Forelimb muscle (tissue), 1 donor: ENCODE data around the gene NOTUM. TPM values are rescaled to one million over a fixed set of nuclear protein-coding genes. Genes with fewer than 3 reads are reported as not detected.
"Not testable (repeated sequence)": the region's sequence is repeated elsewhere in the genome, so short reads cannot be mapped to it uniquely, and the experiment has no call there.

Experiments used
- DNase-seq: peaks from one replicate; pipeline ENCODE4 v3.0.0-alpha.2; 2013; ENCODE audit warnings: low read depth
- polyA plus RNA-seq: library from polyadenylated mRNA; unstranded; fragments of 120-200 nt; gene quantifications from one replicate; pipeline ENCODE4 v1.2.1, GENCODE V29; 2013; ENCODE audit not compliant: insufficient read length

NOTUM gene
- polyA plus RNA-seq, 1 donor: 4.9 TPM

GRCh38 chr17:81958633-81959342 is 2.2 kb downstream of the NOTUM start:
- DNase-seq: no peak

- DNase-seq: no peak
Observed at GRCh38 chr17:81957691-81958432, 3.1 kb downstream of the NOTUM start.

- DNase-seq: no peak
Observed at GRCh38 chr17:81956607-81957589, 4.1 kb downstream of the NOTUM start.

DNA sequence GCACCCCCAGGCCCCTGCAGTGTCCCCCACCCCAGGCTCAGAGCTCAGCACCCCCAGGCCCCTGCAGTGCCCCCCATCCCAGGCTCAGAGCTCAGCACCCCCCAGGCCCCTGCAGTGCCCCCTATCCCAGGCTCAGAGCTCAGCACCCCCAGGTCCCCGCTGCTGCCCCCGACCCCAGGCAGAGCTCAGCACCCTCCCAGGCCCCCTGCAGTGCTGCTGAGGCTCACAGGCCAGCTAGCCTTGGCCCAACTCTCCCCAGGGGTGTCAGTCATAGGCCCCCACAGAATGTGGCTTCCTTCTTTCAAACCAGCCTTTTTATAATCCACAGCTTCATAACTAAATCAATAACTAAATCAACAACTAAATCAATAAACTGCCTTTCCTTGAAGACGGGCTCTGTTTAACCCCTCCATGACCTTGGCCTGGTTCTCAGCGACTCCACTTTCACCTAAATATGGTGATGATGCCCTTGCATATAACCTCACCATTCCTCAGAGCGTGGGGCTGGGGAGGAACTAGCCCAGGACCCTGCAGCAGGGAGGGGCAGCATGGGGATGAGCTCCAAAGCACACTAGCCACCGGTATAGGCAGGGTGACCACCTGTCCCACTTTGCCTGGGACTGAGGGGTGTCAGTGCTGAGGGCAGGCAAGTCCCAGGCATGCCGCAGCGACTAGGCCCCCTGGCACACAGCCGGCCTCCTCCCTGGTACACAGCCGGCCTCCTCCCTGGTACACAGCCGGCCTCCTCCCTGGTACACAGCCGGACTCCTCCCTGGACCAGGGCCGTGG is 5.0 kb downstream of the NOTUM start:
- no peak for DNase-seq

- no peak for DNase-seq
Observed at GRCh38 chr17:81955058-81955681, 5.8 kb downstream of the NOTUM start.

DNA sequence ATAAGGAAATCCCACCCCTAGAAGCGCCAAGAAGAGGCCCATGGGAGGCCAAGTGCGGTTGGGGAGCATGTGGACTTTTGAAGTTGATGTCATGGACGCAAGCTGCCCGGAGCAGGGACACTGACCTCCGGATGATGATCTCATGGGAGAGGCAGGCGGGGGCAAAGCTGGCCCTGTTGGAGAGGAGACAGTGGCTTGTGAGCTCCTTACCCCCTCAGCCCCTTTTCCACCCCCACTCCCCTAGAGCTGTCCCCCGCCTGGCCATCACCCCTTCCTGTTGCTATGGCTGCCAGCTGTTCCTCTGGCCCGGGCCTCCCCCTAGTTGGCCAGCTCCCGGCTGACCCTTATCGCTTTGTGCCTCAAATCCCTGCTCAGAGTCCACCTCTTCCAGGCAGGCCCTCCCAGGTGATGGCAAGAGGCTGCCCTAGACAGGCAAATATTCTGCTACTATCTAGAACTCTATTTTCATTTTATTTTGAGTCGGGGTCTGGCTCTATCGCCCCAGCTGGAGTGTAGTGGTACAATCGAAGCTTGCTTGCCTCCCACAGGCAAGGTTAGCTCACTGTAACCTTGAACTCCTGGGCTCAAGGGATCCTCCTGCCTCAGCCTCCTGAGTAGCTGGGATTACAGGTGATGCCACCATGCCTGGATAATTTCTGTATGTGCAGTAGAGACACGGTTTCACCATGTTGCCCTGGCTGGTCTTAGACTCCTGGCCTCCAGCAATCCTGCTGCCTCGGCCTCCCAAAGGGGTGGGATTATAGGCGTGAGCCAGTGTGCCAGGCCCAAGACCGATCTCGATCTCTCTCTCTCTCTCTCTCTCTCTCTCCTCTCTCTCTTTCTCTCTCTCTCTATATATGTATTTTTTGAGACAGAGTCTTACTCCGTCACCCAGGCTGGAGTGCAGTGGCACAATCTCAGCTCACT is 6.6 kb downstream of the NOTUM start:
- DNase-seq: no peak

DNA sequence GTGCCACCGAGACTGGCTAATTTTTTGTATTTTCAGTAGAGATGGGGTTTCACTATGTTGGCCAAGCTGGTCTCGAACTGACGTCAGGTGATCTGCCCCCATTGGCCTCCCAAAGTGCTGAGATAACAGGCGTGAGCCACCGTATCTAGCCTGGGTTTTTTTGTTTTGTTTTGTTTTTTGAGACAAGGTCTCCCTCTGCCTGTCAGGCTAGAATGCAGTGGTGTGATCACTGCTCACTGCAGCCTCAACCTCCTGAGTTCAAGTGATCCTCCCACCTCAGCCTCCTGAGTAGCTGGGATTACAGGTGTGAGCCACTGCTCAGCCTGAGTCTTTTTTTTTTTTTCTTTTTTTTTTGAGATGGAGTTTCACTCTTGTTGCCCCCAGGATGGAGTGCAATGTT is 7.5 kb downstream of the NOTUM start:
- DNase-seq: not testable (repeated sequence)

GRCh38 chr17:81952792-81953228 is 8.2 kb downstream of the NOTUM start:
- no peak for DNase-seq

- DNase-seq: no peak
Observed at GRCh38 chr17:81951785-81952684, 9.0 kb downstream of the NOTUM start.

DNA sequence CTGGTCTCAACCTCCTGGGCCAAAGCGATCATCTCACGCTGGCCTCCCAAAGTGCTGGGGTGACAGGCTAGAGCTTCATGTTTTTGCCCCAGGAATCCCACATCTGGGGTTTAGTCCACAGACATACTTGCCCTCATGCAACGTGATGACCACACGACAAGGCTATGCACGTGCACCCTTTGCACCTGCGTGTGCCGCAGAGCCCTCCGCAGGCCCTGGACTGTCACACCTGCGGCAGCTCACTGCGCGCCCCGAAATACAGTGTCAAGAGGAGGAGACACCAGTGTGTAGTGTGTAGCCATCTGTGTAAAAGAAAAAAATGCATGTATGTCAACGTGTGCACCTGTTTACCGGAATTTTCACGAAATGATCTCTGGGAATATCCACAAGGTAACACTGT is 10.5 kb downstream of the NOTUM start:
- DNase-seq: no peak

DNA sequence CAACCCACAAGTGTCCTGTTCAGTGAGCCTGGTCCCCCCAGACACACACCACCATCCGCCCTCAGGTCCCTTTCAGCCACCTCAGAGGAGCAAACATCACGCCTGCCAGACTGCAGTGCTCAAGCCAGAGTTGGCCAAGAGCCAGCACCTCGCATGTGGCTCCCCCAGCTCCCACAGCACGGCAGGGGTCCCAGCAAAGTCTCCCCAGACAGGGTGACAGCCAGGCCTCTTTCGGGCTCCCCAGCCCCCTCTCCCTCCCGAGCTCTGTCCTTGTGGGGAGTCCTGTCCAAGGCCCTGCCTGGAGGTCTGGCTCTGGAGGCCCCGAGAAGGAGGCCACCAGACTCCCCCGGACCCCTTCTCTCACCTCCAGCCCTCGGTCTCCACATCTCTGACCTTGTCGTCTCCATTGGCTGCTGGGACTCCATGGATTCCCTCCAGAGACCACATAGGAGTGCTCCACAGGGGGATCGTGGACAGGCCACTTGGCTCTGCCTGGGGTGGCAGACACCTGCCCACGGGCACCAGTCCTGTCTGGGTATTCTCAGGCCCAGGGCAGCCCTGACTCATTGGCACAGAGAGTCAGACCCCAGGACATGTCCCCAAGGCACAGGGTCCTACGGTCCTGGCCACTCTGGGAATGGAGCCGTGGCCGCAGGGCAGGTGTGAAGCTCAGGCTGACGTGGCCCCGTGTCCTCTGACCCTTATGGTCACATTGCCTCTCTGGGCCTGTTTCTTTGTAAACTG is 12.2 kb downstream of the NOTUM start:
- DNase-seq: no peak

DNA sequence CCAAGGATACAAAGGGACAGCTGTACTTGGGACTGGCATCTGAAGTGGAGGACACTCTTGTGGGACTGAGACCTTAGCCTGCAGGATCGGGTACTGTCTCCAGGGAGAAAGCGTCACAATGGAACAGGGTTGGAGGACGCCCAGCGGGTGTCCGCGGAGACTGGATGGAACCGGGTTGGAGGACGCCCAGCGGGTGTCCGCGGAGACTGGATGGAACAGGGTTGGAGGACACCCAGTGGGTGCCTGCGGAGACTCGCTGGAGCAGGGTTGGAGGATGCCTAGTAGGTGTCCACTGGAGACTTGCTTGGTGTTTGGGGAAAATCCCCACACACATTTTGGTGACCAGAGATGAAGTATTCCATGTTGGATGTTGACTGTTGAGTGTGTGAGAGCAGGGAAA is 13.8 kb downstream of the NOTUM start, which contains the start of gene MYADML2:
TSS of gene MYADML2 (minus strand) at position 45 of the 400 bp plus-strand sequence. CDS start 5,492 bp downstream, outside the sequence.
- DNase-seq: no peak

GRCh38 chr17:81944858-81945257 is 16.1 kb downstream of the NOTUM start:
- DNase-seq: no peak

DNA sequence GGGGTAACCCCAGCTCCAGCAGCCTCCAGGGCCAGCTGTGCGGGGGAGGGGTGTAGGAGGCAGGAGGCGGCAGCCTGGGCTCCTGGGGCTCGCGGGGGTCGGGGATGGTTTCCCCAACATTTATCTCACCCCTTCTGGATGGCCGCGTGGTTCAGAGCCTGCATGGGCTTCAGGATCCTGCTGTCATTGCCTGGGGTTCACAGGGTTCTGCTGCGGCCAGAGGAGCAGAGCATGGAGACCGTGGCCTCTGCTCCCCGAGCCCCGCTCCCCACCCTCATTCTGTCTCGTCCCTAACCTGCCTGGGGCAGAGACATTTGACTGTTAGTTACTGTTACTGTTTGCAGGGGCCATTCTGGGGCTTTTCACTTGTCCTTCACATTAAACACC is 18.8 kb downstream of the NOTUM start:
- no peak for DNase-seq

DNA sequence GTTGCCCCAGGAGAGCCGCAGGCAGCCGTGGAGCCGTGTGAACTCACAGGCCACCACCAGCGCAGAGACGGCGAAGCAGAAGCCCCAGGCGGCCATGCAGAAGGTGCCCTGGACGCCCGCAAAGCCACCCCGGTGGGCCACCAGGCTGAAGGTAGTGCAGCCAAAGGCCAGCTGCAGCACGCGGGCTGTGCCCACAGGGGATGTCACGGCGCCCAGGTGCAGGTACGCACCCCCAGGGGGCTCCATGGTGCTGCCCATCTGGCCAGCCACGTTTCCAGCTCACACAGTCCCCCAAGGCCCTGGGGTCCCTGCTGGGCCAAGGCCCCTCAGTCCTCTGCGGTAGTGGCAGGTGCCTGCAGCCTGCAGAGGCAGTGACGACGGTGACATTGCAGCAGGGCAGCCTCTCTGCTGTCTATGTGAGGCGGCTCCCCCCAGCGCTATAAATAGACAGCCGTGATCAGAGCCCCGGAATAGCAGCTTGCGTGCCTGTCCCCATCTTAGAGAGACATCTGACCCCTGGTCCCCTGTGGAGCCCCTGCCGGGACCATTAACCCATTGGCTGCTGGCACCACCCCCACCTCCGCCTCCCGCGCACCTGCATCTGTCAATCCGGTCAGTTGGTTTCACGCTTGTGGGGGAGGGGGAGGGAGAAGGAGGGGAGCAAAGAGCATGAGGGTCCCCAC is 19.4 kb downstream of the NOTUM start:
- DNase-seq: no peak

DNA sequence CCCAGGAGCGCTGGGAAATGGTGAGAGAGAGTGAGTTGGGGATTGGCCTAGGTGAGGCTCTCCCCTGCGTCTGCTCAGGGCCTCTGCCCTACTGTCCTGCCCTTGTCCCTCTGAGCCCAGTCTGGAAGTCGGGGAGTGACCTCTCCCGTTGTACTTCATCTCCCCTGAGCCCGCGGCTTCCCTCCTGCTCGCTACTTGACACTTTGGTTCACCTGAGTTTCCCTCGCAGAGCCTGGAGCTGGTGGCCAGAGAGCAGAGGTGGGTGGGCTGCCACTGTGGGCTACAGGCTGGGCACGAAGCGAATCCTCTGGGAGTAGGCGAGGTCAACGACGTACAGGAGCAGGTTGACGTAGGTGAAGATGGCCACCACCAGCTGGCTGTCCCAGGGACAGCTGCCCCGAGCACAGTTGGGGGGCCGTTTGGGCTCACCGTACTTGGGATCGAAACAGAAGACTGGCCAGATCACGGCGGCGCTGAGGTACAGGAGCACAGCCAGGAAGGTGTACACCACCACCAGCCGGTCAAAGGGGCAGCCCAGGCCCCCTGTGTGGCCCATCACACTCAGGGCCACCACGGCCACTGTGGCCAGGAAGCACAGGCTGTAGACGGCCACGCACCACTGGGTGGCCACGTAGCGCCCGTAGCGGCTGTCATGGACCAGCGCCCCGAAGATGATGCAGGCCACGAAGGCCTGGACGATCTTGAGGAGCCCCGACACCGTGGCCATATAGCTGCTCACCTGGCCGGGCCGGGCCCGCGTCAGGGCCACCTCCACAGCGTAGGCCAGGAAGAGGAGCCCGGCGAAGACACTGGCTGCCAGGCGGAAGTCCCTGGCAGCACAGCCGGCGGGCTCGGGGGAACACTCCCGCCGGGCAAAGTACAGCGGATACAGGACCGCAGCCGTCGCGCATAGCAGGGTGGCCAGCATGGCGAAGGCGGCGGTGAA is 20.2 kb downstream of the NOTUM start:
- no peak for DNase-seq
